Mesothelial cell of epicardium (in vitro differentiated cells): Measurements from ENCODE around the gene PGR. TPM values are rescaled to one million over a fixed set of nuclear protein-coding genes. Genes with fewer than 3 reads are reported as not detected.

Experiments
- DNase-seq, 2 experiments: peaks; one replicate each; pipeline ENCODE4 v3.0.0; 2021; ENCODE audit warnings: low spot score in 2 of 2; ENCODE audit not compliant: unreplicated experiment in 2 of 2
- H3K27ac Mint-ChIP-seq: 2 replicates; pipeline ENCODE4 v1.8.0; 2021; ENCODE audit warnings: mixed read lengths
- H3K27me3 Mint-ChIP-seq: 2 replicates; pipeline ENCODE4 v1.8.0; 2021; ENCODE audit warnings: low read depth, mixed read lengths
- H3K36me3 Mint-ChIP-seq: 2 replicates; pipeline ENCODE4 v1.8.0; 2021; ENCODE audit warnings: mixed read lengths
- H3K4me1 Mint-ChIP-seq: 2 replicates; pipeline ENCODE4 v1.8.0; 2021; ENCODE audit warnings: mixed read lengths
- H3K4me3 Mint-ChIP-seq: 2 replicates; pipeline ENCODE4 v1.8.0; 2021; ENCODE audit warnings: mild to moderate bottlenecking, moderate library complexity, mixed read lengths
- H3K9me3 Mint-ChIP-seq: 2 replicates; pipeline ENCODE4 v1.8.0; 2021; ENCODE audit warnings: mixed read lengths
- total RNA-seq: library from RNA; stranded (reverse); gene quantifications from 3 replicates; pipeline ENCODE4 v1.2.1, GENCODE V29; 2021
- TF ChIP-seq, protein P1 (sequence below): fragments of 200-600 bp; sonication (generic); IDR thresholded peaks from one replicate; pipeline ENCODE4 v1.5.0; 2021; ENCODE audit warnings: antibody characterized with exemption; ENCODE audit not compliant: unreplicated experiment

The PGR gene
- total RNA-seq, 1 donor from 2014 or later, result 0.02 TPM

GRCh38 chr11:101126551-101127196, 2.9 kb downstream of the PGR start:
- no peak overlapping the region for H3K27ac Mint-ChIP-seq
- peaks cover 14% of the 10 kb centered on the region for H3K4me1 Mint-ChIP-seq
- H3K36me3 Mint-ChIP-seq, result no peaks in the 10 kb centered on the region
- peak overlapping the region; percentile 65 for H3K4me3 Mint-ChIP-seq
- TF ChIP-seq, protein P1, sequence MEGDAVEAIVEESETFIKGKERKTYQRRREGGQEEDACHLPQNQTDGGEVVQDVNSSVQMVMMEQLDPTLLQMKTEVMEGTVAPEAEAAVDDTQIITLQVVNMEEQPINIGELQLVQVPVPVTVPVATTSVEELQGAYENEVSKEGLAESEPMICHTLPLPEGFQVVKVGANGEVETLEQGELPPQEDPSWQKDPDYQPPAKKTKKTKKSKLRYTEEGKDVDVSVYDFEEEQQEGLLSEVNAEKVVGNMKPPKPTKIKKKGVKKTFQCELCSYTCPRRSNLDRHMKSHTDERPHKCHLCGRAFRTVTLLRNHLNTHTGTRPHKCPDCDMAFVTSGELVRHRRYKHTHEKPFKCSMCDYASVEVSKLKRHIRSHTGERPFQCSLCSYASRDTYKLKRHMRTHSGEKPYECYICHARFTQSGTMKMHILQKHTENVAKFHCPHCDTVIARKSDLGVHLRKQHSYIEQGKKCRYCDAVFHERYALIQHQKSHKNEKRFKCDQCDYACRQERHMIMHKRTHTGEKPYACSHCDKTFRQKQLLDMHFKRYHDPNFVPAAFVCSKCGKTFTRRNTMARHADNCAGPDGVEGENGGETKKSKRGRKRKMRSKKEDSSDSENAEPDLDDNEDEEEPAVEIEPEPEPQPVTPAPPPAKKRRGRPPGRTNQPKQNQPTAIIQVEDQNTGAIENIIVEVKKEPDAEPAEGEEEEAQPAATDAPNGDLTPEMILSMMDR, result no peak
- H3K27me3 Mint-ChIP-seq, result peaks cover 91% of the 10 kb centered on the region
- peak in 1 of 2 experiments; percentile 40 for DNase-seq
- H3K9me3 Mint-ChIP-seq, result no peaks in the 10 kb centered on the region

DNA sequence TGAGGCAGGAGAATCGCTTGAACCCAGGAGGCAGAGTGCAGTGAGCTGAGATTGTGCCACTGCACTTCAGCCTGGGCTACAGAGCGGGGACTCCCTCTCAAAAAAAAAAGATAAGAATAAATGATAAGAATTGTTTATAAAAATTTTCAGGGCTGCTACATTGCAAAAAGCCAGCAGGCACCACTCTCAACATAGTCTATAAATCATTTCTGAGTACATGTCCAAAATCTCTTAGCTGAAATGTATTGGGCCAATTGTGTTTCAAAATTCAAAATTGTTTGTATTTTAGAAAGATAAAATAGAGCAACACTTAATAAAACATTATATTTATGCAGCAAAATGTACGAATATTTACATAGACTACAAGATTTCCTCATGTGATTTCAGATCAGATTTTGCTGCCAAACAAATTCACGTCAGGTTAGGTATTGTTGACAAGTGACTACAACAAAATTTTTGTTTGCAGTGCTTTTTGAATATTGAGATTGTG, 13.9 kb downstream of the PGR start:
- H3K9me3 Mint-ChIP-seq, result peaks cover 2% of the 10 kb centered on the region
- H3K36me3 Mint-ChIP-seq, result no peaks in the 10 kb centered on the region
- no peak overlapping the region for H3K27ac Mint-ChIP-seq
- no peak overlapping the region for H3K4me3 Mint-ChIP-seq
- TF ChIP-seq, protein P1, result no peak
- peaks cover 32% of the 10 kb centered on the region for H3K27me3 Mint-ChIP-seq
- H3K4me1 Mint-ChIP-seq, result no peaks in the 10 kb centered on the region
- DNase-seq, result no peak

GRCh38 chr11:101113540-101113939, 16.1 kb downstream of the PGR start:
- H3K27me3 Mint-ChIP-seq, result peaks cover 19% of the 10 kb centered on the region

DNA sequence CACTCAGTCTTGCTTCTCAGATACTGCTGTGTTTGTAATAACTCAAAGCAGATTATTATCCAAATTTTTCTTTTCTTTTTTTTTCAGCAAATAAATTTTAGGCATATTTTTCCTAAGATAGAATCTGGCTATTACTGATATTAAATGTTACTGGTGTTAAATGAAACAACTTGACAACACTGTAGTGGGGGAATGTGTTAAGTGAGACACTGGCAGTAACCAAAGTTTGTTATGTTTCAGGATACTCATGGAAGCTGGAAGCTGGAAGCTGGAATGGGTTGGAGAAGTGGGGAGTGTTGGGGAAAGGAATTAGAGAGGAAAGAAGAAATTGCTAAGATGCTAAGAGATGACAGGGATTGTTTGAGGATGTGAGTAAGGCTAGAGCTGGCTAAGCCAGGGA, 24.9 kb downstream of the PGR start:
- Mint-ChIP-seq H3K9me3 (peaks cover 26% of the 10 kb centered on the region), H3K4me3 (no peak overlapping the region), H3K36me3 (peaks cover 2% of the 10 kb centered on the region), H3K27ac (no peak overlapping the region), H3K27me3 (peaks cover 8% of the 10 kb centered on the region), H3K4me1 (peaks cover 3% of the 10 kb centered on the region)
- DNase-seq, result no peak
- TF ChIP-seq, protein P1, result no peak

More at GRCh38 chr11:101113540-101113939, 16.1 kb downstream of the PGR start:
- H3K9me3 Mint-ChIP-seq, result peaks cover 18% of the 10 kb centered on the region
- H3K4me3 Mint-ChIP-seq, result no peak overlapping the region
- no peaks in the 10 kb centered on the region for H3K4me1 Mint-ChIP-seq
- H3K36me3 Mint-ChIP-seq, result no peaks in the 10 kb centered on the region
- H3K27ac Mint-ChIP-seq, result no peak overlapping the region
- TF ChIP-seq, protein P1, result no peak
- DNase-seq, result no peak

GRCh38 chr11:101103433-101103832, 26.2 kb downstream of the PGR start:
- Mint-ChIP-seq H3K36me3 (peaks cover 2% of the 10 kb centered on the region), H3K27ac (no peak overlapping the region), H3K9me3 (peaks cover 18% of the 10 kb centered on the region), H3K4me3 (no peak overlapping the region), H3K4me1 (peaks cover 3% of the 10 kb centered on the region), H3K27me3 (peaks cover 8% of the 10 kb centered on the region)
- TF ChIP-seq, protein P1, result no peak
- DNase-seq, result no peak

DNA sequence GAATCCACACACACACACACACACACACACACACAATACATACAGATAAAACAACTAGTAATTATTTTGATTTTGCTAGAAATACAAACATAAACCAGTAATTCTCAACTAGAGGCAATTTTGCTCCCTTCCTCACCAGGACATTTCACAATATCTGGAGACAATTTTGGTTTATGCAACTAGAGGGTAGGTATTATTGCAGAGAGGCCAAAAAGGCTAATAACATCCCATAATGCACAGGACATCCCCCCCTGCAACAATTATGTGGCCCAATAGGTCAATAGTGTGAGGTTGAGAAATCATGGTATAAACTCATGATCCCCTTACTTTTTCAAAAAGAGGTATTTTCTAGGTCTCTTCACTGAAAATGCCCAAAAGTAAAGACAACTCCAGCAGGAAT, 29.0 kb downstream of the PGR start:
- peaks cover 7% of the 10 kb centered on the region for H3K9me3 Mint-ChIP-seq
- no peak overlapping the region for H3K4me3 Mint-ChIP-seq
- H3K4me1 Mint-ChIP-seq, result peaks cover 7% of the 10 kb centered on the region
- H3K36me3 Mint-ChIP-seq, result no peaks in the 10 kb centered on the region
- no peak for DNase-seq
- peaks cover 8% of the 10 kb centered on the region for H3K27me3 Mint-ChIP-seq
- H3K27ac Mint-ChIP-seq, result no peak overlapping the region
- TF ChIP-seq, protein P1, result no peak
